GM23248 (cell line): ENCODE data around the gene LRMDA. TPM values are rescaled to one million over a fixed set of nuclear protein-coding genes. Genes with fewer than 3 reads are reported as not detected.

Experiments
- DNase-seq: peaks from one replicate; pipeline ENCODE4 v3.0.0-alpha.2; 2015
- H2AFZ ChIP-seq: fragments of 200-600 bp; sonication (generic); 2 replicates; pipeline ENCODE4 v1.6.1; 2016; ENCODE audit warnings: antibody characterized with exemption
- H3F3A ChIP-seq: fragments of 200-600 bp; sonication (generic); 2 replicates; pipeline ENCODE4 v1.6.1; 2016; ENCODE audit warnings: mild to moderate bottlenecking, antibody characterized with exemption, mixed run types; ENCODE audit not compliant: insufficient read depth
- H3K27ac ChIP-seq: fragments of 200-600 bp; sonication (generic); 2 replicates; pipeline ENCODE4 v1.5.1; 2016; ENCODE audit warnings: mild to moderate bottlenecking
- H3K27me3 ChIP-seq: fragments of 200-600 bp; sonication (generic); replicated peaks from 2 replicates; pipeline ENCODE4 v1.6.1; 2016; ENCODE audit warnings: mild to moderate bottlenecking; ENCODE audit not compliant: insufficient read depth
- H3K36me3 ChIP-seq: fragments of 200-600 bp; sonication (generic); 2 replicates; pipeline ENCODE4 v1.6.1; 2016; ENCODE audit warnings: low read depth, mild to moderate bottlenecking
- H3K4me1 ChIP-seq: fragments of 200-600 bp; sonication (generic); 2 replicates; pipeline ENCODE4 v1.6.1; 2016; ENCODE audit warnings: mild to moderate bottlenecking; ENCODE audit not compliant: insufficient read depth
- H3K4me2 ChIP-seq: fragments of 200-600 bp; sonication (generic); one replicate; pipeline ENCODE4 v1.6.1; 2016; ENCODE audit warnings: mild to moderate bottlenecking; ENCODE audit not compliant: unreplicated experiment
- H3K4me3 ChIP-seq: fragments of 200-600 bp; sonication (generic); 2 replicates; pipeline ENCODE4 v1.5.1; 2016; ENCODE audit warnings: mild to moderate bottlenecking
- H3K79me2 ChIP-seq: fragments of 200-600 bp; sonication (generic); 2 replicates; pipeline ENCODE4 v1.6.1; 2016; ENCODE audit warnings: mild to moderate bottlenecking; ENCODE audit not compliant: insufficient read depth
- H3K9ac ChIP-seq: fragments of 200-600 bp; sonication (generic); 2 replicates; pipeline ENCODE4 v1.6.1; 2016; ENCODE audit warnings: mild to moderate bottlenecking
- H3K9me2 ChIP-seq: fragments of 200-600 bp; sonication (generic); 2 replicates; pipeline ENCODE4 v1.6.1; 2016; ENCODE audit warnings: mixed run types, mild to moderate bottlenecking, moderate library complexity; ENCODE audit not compliant: insufficient read depth
- H3K9me3 ChIP-seq: fragments of 200-600 bp; sonication (generic); one replicate; pipeline ENCODE4 v1.6.1; 2017; ENCODE audit warnings: low read depth
- H4K20me1 ChIP-seq: fragments of 200-600 bp; sonication (generic); 2 replicates; pipeline ENCODE4 v1.6.0; 2016; ENCODE audit not compliant: insufficient read depth
- EZH2 ChIP-seq: fragments of 200-600 bp; sonication (generic); IDR thresholded peaks from 2 replicates; pipeline ENCODE4 v1.6.1; 2018; ENCODE audit warnings: antibody characterized with exemption, mild to moderate bottlenecking; ENCODE audit not compliant: insufficient read depth, poor library complexity, severe bottlenecking
- EZH2phosphoT487 ChIP-seq: fragments of 200-600 bp; sonication (generic); IDR thresholded peaks from 2 replicates; pipeline ENCODE4 v1.6.1; 2018; ENCODE audit warnings: antibody characterized with exemption, moderate library complexity, mild to moderate bottlenecking, low read depth; ENCODE audit not compliant: insufficient read depth
- WGBS, 2 experiments: methylation state at CpG; one replicate each; pipeline ENCODE4 v1.1.6; 2015 to 2017; ENCODE audit warnings: low lambda C conversion rate in 2 of 2, low coverage in 1 of 2; ENCODE audit errors: missing lambda C conversion rate in 2 of 2; 5-methylcytosine and 5-hydroxymethylcytosine counted together
- in situ Hi-C: fragments of 300-500 bp; cut with MboI; formaldehyde crosslinking; loops from 2 replicates; pipeline ENCODE4 v1.15.0; 2020
- polyA plus RNA-seq: library from polyadenylated mRNA; unstranded; fragments of >200 nt; fragmentation: Nextera tagmentation; extraction: Ambion mirVana; gene quantifications from 2 replicates; pipeline ENCODE4 v1.2.1, GENCODE V29; 2016
- total RNA-seq: library from RNA; depleted of rRNA; stranded (reverse); fragments of >200 nt; shearing (Covaris generic); gene quantifications from 2 replicates; pipeline ENCODE4 v1.2.3, GENCODE V29; 2014

Gene LRMDA
- total and polyA plus RNA-seq, 2 experiments from 2014 or later: 2.6 TPM; not detected in 1

- Histone ChIP-seq H3K9me2 (no peaks in the 10 kb centered on the region), H3K4me3 (no peak overlapping the region), H4K20me1 (no peaks in the 10 kb centered on the region), H3K4me1 (no peaks in the 10 kb centered on the region), H2AFZ (no peak overlapping the region), H3K9ac (no peak overlapping the region), H3K9me3 (no peaks in the 10 kb centered on the region), H3K27ac (no peak overlapping the region), H3K27me3 (peaks cover 36% of the 10 kb centered on the region), H3K4me2 (no peak overlapping the region), H3K36me3 (no peaks in the 10 kb centered on the region), H3F3A (no peaks in the 10 kb centered on the region), H3K79me2 (no peaks in the 10 kb centered on the region)
- in situ Hi-C loops: no loop called here
- DNase-seq: no peak
- TF ChIP-seq EZH2: no peak
- TF ChIP-seq EZH2phosphoT487: no peak
- WGBS, 2 experiments: 89 to 100% methylated on average over 1 of the region's 1 CpG
Observed at GRCh38 chr10:75624638-75625037, 193.2 kb downstream of the LRMDA start.

GRCh38 chr10:75630746-75631145, 199.3 kb downstream of the LRMDA start:
- Histone ChIP-seq H3K36me3 (no peaks in the 10 kb centered on the region), H3K79me2 (no peaks in the 10 kb centered on the region), H3K9me3 (no peaks in the 10 kb centered on the region), H3K27ac (no peak overlapping the region), H3K4me3 (no peak overlapping the region), H3K9me2 (no peaks in the 10 kb centered on the region), H2AFZ (no peak overlapping the region), H3K27me3 (peaks cover 12% of the 10 kb centered on the region; the same call in 1 of the 2 replicates), H3K4me2 (no peak overlapping the region), H4K20me1 (no peaks in the 10 kb centered on the region), H3F3A (no peaks in the 10 kb centered on the region), H3K9ac (no peak overlapping the region), H3K4me1 (no peaks in the 10 kb centered on the region)
- DNase-seq: no peak
- WGBS, 2 experiments: 84 to 85% methylated on average over 2 of the region's 2 CpGs
- in situ Hi-C loops: no loop called here
- no peak for TF ChIP-seq EZH2
- TF ChIP-seq EZH2phosphoT487: no peak

DNA sequence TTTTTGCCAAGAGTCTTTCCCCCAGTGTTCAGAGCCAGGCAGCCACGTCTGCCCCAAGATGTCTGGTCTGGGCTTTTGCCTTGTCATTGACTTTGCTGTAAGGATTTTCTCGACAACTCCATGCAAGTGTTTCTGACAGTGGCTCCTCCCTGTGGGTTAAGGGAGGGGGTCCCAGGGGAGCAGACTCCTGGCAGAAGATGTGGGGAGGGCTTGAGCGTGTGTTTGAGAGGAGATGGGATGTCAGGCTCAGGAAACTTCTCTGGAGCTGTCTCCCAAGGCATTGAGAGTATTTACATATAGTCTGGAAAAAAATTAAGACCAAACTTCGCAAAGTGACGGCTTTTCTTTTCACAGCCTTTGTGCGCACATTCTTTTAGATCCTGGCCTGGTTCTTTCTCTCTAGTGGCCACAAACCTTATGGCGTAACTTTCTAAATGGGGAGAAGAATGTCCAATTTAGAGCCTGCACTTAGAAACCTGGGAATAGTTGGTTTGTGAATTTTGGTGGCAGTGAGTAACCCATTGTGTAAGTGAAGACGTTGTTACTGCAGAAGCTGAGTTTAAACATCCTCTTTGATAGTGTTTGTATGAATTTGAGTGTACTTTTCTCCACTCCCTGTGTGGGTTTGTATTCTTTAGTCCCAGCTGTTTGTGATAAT, 201.5 kb downstream of the LRMDA start:
- TF ChIP-seq EZH2 (no peak), EZH2phosphoT487 (no peak)
- H3K9me3 ChIP-seq: no peaks in the 10 kb centered on the region
- in situ Hi-C loops: no loop called here
- H3K79me2 ChIP-seq: no peaks in the 10 kb centered on the region
- no peaks in the 10 kb centered on the region for H3K9me2 ChIP-seq
- no peak overlapping the region for H3K4me3 ChIP-seq
- no peaks in the 10 kb centered on the region for H3K36me3 ChIP-seq
- 21 to 28% methylated on average over 8 of the region's 8 CpGs for WGBS, 2 experiments
- H3K27me3 ChIP-seq: peaks cover 27% of the 10 kb centered on the region; the same call in 1 of the 2 replicates
- no peak overlapping the region for H3K9ac ChIP-seq
- H3K4me1 ChIP-seq: no peaks in the 10 kb centered on the region
- peak overlapping the region; percentile 24 for H3K4me2 ChIP-seq
- 0 out of 2 replicates have a peak overlapping the region, but pooled peaks have one; percentile 18 for H2AFZ ChIP-seq
- no peaks in the 10 kb centered on the region for H4K20me1 ChIP-seq
- no peaks in the 10 kb centered on the region for H3F3A ChIP-seq
- no peak overlapping the region for H3K27ac ChIP-seq
- DNase-seq: peak; percentile 43

GRCh38 chr10:75633568-75633967, 202.1 kb downstream of the LRMDA start:
- peaks cover 30% of the 10 kb centered on the region; the same call in 1 of the 2 replicates for H3K27me3 ChIP-seq
- H3F3A ChIP-seq: no peaks in the 10 kb centered on the region
- DNase-seq: no peak
- H3K4me3 ChIP-seq: no peak overlapping the region
- TF ChIP-seq EZH2 (no peak), EZH2phosphoT487 (no peak)
- no peaks in the 10 kb centered on the region for H3K4me1 ChIP-seq
- H3K27ac ChIP-seq: no peak overlapping the region
- 48% methylated on average over 2 of the region's 2 CpGs for WGBS, 2 experiments
- in situ Hi-C loops: no loop called here
- no peaks in the 10 kb centered on the region for H3K9me2 ChIP-seq
- H2AFZ ChIP-seq: no peak overlapping the region
- H3K36me3 ChIP-seq: no peaks in the 10 kb centered on the region
- no peaks in the 10 kb centered on the region for H3K79me2 ChIP-seq
- no peak overlapping the region for H3K9ac ChIP-seq
- H3K9me3 ChIP-seq: no peaks in the 10 kb centered on the region
- H4K20me1 ChIP-seq: no peaks in the 10 kb centered on the region
- no peak overlapping the region for H3K4me2 ChIP-seq

- DNase-seq: no peak
- peaks cover 39% of the 10 kb centered on the region; the same call in 1 of the 2 replicates for H3K27me3 ChIP-seq
- H3F3A ChIP-seq: no peaks in the 10 kb centered on the region
- no peak overlapping the region for H3K9ac ChIP-seq
- in situ Hi-C loops: no loop called here
- no peaks in the 10 kb centered on the region for H3K9me3 ChIP-seq
- H3K36me3 ChIP-seq: no peaks in the 10 kb centered on the region
- no peaks in the 10 kb centered on the region for H4K20me1 ChIP-seq
- H2AFZ ChIP-seq: no peak overlapping the region
- no peak overlapping the region for H3K4me3 ChIP-seq
- H3K4me1 ChIP-seq: no peaks in the 10 kb centered on the region
- WGBS, 2 experiments: 74 to 94% methylated on average over 2 of the region's 2 CpGs
- no peak overlapping the region for H3K27ac ChIP-seq
- H3K79me2 ChIP-seq: no peaks in the 10 kb centered on the region
- TF ChIP-seq EZH2phosphoT487 (no peak), EZH2 (no peak)
- H3K4me2 ChIP-seq: no peak overlapping the region
- no peaks in the 10 kb centered on the region for H3K9me2 ChIP-seq
Observed at GRCh38 chr10:75634947-75635346, 203.5 kb downstream of the LRMDA start.
